Smooth muscle cell (in vitro differentiated cells): ENCODE measurements around the gene CCNB2. TPM values are rescaled to one million over a fixed set of nuclear protein-coding genes. Genes with fewer than 3 reads are reported as not detected.

Experiments
- DNase-seq: peaks from one replicate; lab custom pipeline; 2025; ENCODE audit not compliant: unreplicated experiment; lab: John Stamatoyannopoulos, UW
- H2AFZ ChIP-seq: fragments of 200-600 bp; sonication (generic); 2 replicates; pipeline ENCODE4 v1.6.0; 2016; ENCODE audit warnings: antibody characterized with exemption, low read depth, mild to moderate bottlenecking
- H3F3A ChIP-seq: fragments of 200-600 bp; sonication (generic); 2 replicates; pipeline ENCODE4 v1.6.0; 2017; ENCODE audit warnings: antibody characterized with exemption, low read depth
- H3K27ac ChIP-seq: fragments of 200-600 bp; sonication (generic); 2 replicates; pipeline ENCODE4 v1.5.1; 2016; ENCODE audit warnings: low read depth, mild to moderate bottlenecking
- H3K27me3 ChIP-seq: fragments of 200-600 bp; sonication (generic); 2 replicates; pipeline ENCODE4 v1.6.1; 2016; ENCODE audit warnings: low read depth, mild to moderate bottlenecking
- H3K36me3 ChIP-seq: fragments of 200-600 bp; sonication (generic); 2 replicates; pipeline ENCODE4 v1.5.1; 2016; ENCODE audit warnings: low read depth
- H3K4me1 ChIP-seq: fragments of 200-600 bp; sonication (generic); 2 replicates; pipeline ENCODE4 v1.5.1; 2016; ENCODE audit warnings: low read depth
- H3K4me2 ChIP-seq: fragments of 200-600 bp; sonication (generic); 2 replicates; pipeline ENCODE4 v1.6.0; 2016; ENCODE audit warnings: mild to moderate bottlenecking
- H3K4me3 ChIP-seq: fragments of 200-600 bp; sonication (generic); 2 replicates; pipeline ENCODE4 v1.5.1; 2016; ENCODE audit warnings: mild to moderate bottlenecking
- H3K79me2 ChIP-seq: fragments of 200-600 bp; sonication (generic); 2 replicates; pipeline ENCODE4 v1.6.0; 2016; ENCODE audit warnings: low read depth, mild to moderate bottlenecking
- H3K9ac ChIP-seq: fragments of 200-600 bp; sonication (generic); 2 replicates; pipeline ENCODE4 v1.6.0; 2016; ENCODE audit warnings: low read depth
- H3K9me3 ChIP-seq: fragments of 200-600 bp; sonication (generic); replicated peaks from 2 replicates; pipeline ENCODE4 v1.5.1; 2016; ENCODE audit warnings: low read depth
- H4K20me1 ChIP-seq: fragments of 200-600 bp; sonication (generic); 2 replicates; pipeline ENCODE4 v1.6.0; 2016; ENCODE audit warnings: low read depth
- whole genome bisulfite sequencing: methylation state at CpG from one replicate; pipeline ENCODE4 v1.1.7; 2016; ENCODE audit warnings: low lambda C conversion rate; 5-methylcytosine and 5-hydroxymethylcytosine counted together
- polyA plus RNA-seq: library from polyadenylated mRNA; unstranded; fragments of >200 nt; fragmentation: Nextera tagmentation; extraction: Ambion mirVana; gene quantifications from 2 replicates; pipeline ENCODE4 v1.2.1, GENCODE V29; 2016
- total RNA-seq: library from RNA; depleted of rRNA; stranded (reverse); fragments of >200 nt; gene quantifications from 2 replicates; pipeline ENCODE4 v1.2.3, GENCODE V29; 2014
- TF ChIP-seq, protein P1 (sequence below): fragments of 200-600 bp; sonication (generic); IDR thresholded peaks from 2 replicates; pipeline ENCODE4 v1.5.1; 2017; ENCODE audit warnings: borderline replicate concordance, mild to moderate bottlenecking, antibody characterized with exemption; ENCODE audit not compliant: insufficient read depth, poor library complexity, severe bottlenecking

CCNB2 gene
- total and polyA plus RNA-seq, 2 experiments from 2014 or later = 15.6 to 17.2 TPM

DNA sequence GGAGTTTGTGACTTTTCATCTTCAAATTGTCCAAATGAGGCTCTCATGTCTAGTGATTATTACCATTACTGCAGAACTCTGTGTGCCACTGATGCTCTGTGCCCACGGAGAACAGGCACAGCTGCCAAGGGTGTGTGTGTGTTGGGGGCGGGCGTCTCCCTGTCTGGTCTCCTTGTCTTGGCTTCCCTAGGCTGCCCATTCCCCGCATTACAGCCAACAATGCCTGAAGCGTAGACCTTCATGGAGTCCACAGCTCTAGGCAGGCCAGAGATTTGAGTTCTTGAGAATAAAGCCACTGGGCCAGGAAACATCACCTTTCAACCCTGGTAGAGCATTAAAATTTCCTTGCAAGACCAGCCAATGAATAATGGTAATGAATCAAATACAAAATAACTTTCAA lies 42.7 kb downstream of the CCNB2 start:
- Histone ChIP-seq H3K4me1 (no peaks in the 10 kb centered on the region), H3K27me3 (no peaks in the 10 kb centered on the region), H3K9ac (no peak overlapping the region), H3K36me3 (peaks cover 6% of the 10 kb centered on the region), H3K4me2 (no peak overlapping the region), H3K4me3 (no peak overlapping the region), H3F3A (no peaks in the 10 kb centered on the region), H3K79me2 (no peaks in the 10 kb centered on the region), H3K27ac (no peak overlapping the region), H3K9me3 (no peaks in the 10 kb centered on the region), H2AFZ (no peak overlapping the region), H4K20me1 (no peaks in the 10 kb centered on the region)
- TF ChIP-seq, protein P1, sequence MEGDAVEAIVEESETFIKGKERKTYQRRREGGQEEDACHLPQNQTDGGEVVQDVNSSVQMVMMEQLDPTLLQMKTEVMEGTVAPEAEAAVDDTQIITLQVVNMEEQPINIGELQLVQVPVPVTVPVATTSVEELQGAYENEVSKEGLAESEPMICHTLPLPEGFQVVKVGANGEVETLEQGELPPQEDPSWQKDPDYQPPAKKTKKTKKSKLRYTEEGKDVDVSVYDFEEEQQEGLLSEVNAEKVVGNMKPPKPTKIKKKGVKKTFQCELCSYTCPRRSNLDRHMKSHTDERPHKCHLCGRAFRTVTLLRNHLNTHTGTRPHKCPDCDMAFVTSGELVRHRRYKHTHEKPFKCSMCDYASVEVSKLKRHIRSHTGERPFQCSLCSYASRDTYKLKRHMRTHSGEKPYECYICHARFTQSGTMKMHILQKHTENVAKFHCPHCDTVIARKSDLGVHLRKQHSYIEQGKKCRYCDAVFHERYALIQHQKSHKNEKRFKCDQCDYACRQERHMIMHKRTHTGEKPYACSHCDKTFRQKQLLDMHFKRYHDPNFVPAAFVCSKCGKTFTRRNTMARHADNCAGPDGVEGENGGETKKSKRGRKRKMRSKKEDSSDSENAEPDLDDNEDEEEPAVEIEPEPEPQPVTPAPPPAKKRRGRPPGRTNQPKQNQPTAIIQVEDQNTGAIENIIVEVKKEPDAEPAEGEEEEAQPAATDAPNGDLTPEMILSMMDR = no peak
- DNase-seq = no peak
- 94% methylated on average over 5 of the region's 5 CpGs for WGBS

GRCh38 chr15:59148153-59148833 lies 43.3 kb downstream of the CCNB2 start:
- Histone ChIP-seq H3K9ac (no peak overlapping the region), H3K4me3 (no peak overlapping the region), H3K4me1 (no peaks in the 10 kb centered on the region), H2AFZ (no peak overlapping the region), H3K36me3 (peaks cover 12% of the 10 kb centered on the region), H3K79me2 (no peaks in the 10 kb centered on the region), H3F3A (no peaks in the 10 kb centered on the region), H3K27me3 (no peaks in the 10 kb centered on the region), H4K20me1 (no peaks in the 10 kb centered on the region), H3K4me2 (no peak overlapping the region), H3K27ac (no peak overlapping the region), H3K9me3 (no peaks in the 10 kb centered on the region)
- DNase-seq = no peak
- 95% methylated on average over 2 of the region's 2 CpGs for WGBS
- TF ChIP-seq, protein P1 = no peak

GRCh38 chr15:59150185-59150584 lies 45.2 kb downstream of the CCNB2 start:
- 95% methylated on average over 2 of the region's 2 CpGs for WGBS
- H3K36me3 ChIP-seq = peaks cover 25% of the 10 kb centered on the region

More at GRCh38 chr15:59150185-59150584, 45.2 kb downstream of the CCNB2 start:
- no peak overlapping the region for H3K4me2 ChIP-seq
- H3K4me1 ChIP-seq = no peaks in the 10 kb centered on the region
- TF ChIP-seq, protein P1 = no peak
- no peak for DNase-seq
- H3K9ac ChIP-seq = no peak overlapping the region
- H2AFZ ChIP-seq = no peak overlapping the region
- H3F3A ChIP-seq = no peaks in the 10 kb centered on the region
- no peaks in the 10 kb centered on the region for H3K9me3 ChIP-seq
- no peaks in the 10 kb centered on the region for H4K20me1 ChIP-seq
- no peak overlapping the region for H3K27ac ChIP-seq
- no peaks in the 10 kb centered on the region for H3K79me2 ChIP-seq
- H3K27me3 ChIP-seq = no peaks in the 10 kb centered on the region
- no peak overlapping the region for H3K4me3 ChIP-seq
